H1 (cell line): Measurements from ENCODE around the gene RILPL1. TPM values are rescaled to one million over a fixed set of nuclear protein-coding genes. Genes with fewer than 3 reads are reported as not detected.

Experiments
- CTCF ChIA-PET: fragments of 300-600 bp; sonication (Branson Sonifier 250); formaldehyde crosslinking; loops from one replicate; lab custom pipeline; 2021; ENCODE audit not compliant: partially characterized antibody; lab: Charles Lee
- POLR2A ChIA-PET: fragments of 300-600 bp; sonication (Branson Sonifier 250); formaldehyde crosslinking; loops from one replicate; lab custom pipeline; 2021; ENCODE audit warnings: inconsistent platforms; ENCODE audit not compliant: partially characterized antibody; lab: Charles Lee
- DNase-seq, 2 experiments: peaks; one replicate each; pipeline versions ENCODE4 v3.0.0 to v3.0.0-alpha.2; 2010 to 2022; ENCODE audit warnings: low spot score in 2 of 2, low read depth in 1 of 2, mixed read lengths in 1 of 2
- FAIRE-seq: peaks from 2 replicates; lab custom pipeline; 2011; peaks lifted over from hg19 to GRCh38; lab: Jason Lieb, UNC
- H2AFZ ChIP-seq: 2 replicates; pipeline ENCODE4 v1.8.1; 2012; ENCODE audit warnings: low read length, inconsistent platforms
- H2AK5ac ChIP-seq: 2 replicates; pipeline ENCODE4 v1.6.1; 2013; ENCODE audit warnings: low read depth, low read length
- H2BK120ac ChIP-seq: replicated peaks from 2 replicates; pipeline ENCODE3; 2013; ENCODE audit warnings: low read depth, low read length, inconsistent platforms
- H2BK12ac ChIP-seq: 2 replicates; pipeline ENCODE4 v1.6.1; 2013; ENCODE audit warnings: low read depth, low read length
- H2BK15ac ChIP-seq: 2 replicates; pipeline ENCODE4 v1.6.1; 2013; ENCODE audit warnings: low read length
- H2BK20ac ChIP-seq: 2 replicates; pipeline ENCODE4 v1.6.1; 2013; ENCODE audit warnings: low read length
- H2BK5ac ChIP-seq: 2 replicates; pipeline ENCODE4 v1.6.1; 2013; ENCODE audit warnings: low read depth, low read length
- H3K14ac ChIP-seq: 2 replicates; pipeline ENCODE4 v1.6.1; 2013; ENCODE audit warnings: inconsistent platforms; ENCODE audit not compliant: insufficient read length
- H3K18ac ChIP-seq: 2 replicates; pipeline ENCODE4 v1.6.1; 2013; ENCODE audit warnings: low read length; ENCODE audit errors: extremely low read depth
- H3K23ac ChIP-seq: 2 replicates; pipeline ENCODE4 v1.6.1; 2013; ENCODE audit warnings: inconsistent platforms; ENCODE audit not compliant: insufficient read length
- H3K23me2 ChIP-seq: 2 replicates; pipeline ENCODE4 v1.6.1; 2013; ENCODE audit warnings: low read depth, low read length
- H3K27ac ChIP-seq: 2 replicates; pipeline ENCODE4 v1.6.1; 2011; ENCODE audit warnings: low read depth, low read length, inconsistent platforms
- H3K27me3 ChIP-seq, 4 experiments: replicated peaks in 1 of 4; 1 replicate in 1 of 4; 2 replicates in 3 of 4; pipeline versions ENCODE4 v1.6.1 to v1.8.1; 2011 to 2013; ENCODE audit warnings: low read length in 3 of 4, mild to moderate bottlenecking in 3 of 4, inconsistent platforms in 2 of 4, mixed read lengths in 2 of 4, moderate library complexity in 1 of 4; ENCODE audit not compliant: control insufficient read depth in 3 of 4, insufficient read depth in 3 of 4; ENCODE audit errors: extremely low read depth in 1 of 4
- H3K36me3 ChIP-seq, 4 experiments: 2 replicates each; pipeline versions ENCODE4 v1.6.1 to v1.8.1; 2011 to 2013; ENCODE audit warnings: mild to moderate bottlenecking in 4 of 4, low read length in 3 of 4, moderate library complexity in 2 of 4, control low read depth in 1 of 4, inconsistent platforms in 1 of 4; ENCODE audit not compliant: insufficient read depth in 4 of 4, control insufficient read depth in 2 of 4
- H3K4ac ChIP-seq: replicated peaks from 2 replicates; pipeline ENCODE3; 2013; ENCODE audit warnings: low read length, low read depth, mixed read lengths, inconsistent platforms; ENCODE audit not compliant: insufficient read length
- H3K4me1 ChIP-seq, 4 experiments: replicated peaks in 1 of 4; 1 replicate in 1 of 4; 2 replicates in 3 of 4; pipeline versions ENCODE4 v1.6.1 to v1.8.1; 2011 to 2013; ENCODE audit warnings: low read length in 3 of 4, inconsistent platforms in 2 of 4, mixed read lengths in 1 of 4; ENCODE audit not compliant: insufficient read depth in 4 of 4, control insufficient read depth in 3 of 4
- H3K4me2 ChIP-seq, 2 experiments: 2 replicates each; pipeline versions ENCODE4 v1.6.1 to v1.8.1; 2011 to 2013; ENCODE audit warnings: low read depth in 2 of 2, low read length in 2 of 2, control low read depth in 1 of 2, inconsistent platforms in 1 of 2, mild to moderate bottlenecking in 1 of 2; ENCODE audit not compliant: insufficient read depth in 1 of 2
- H3K4me3 ChIP-seq, 4 experiments: fragments of 200-600, 300-600 bp in 1 of 4; sonication (generic), shearing (Covaris generic), sonication (Bioruptor Twin) in 1 of 4; 2 replicates each; pipeline versions ENCODE4 v1.5.1 to v1.8.1; 2011 to 2016; ENCODE audit warnings: low read length in 4 of 4, low read depth in 3 of 4, control low read depth in 2 of 4, inconsistent platforms in 2 of 4, mild to moderate bottlenecking in 2 of 4, mixed read lengths in 1 of 4, moderate library complexity in 1 of 4; ENCODE audit not compliant: insufficient read depth in 2 of 4; ENCODE audit errors: extremely low read depth in 1 of 4
- H3K56ac ChIP-seq: replicated peaks from 2 replicates; pipeline ENCODE3; 2013; ENCODE audit warnings: low read depth, mild to moderate bottlenecking, mixed read lengths, low read length, inconsistent platforms; ENCODE audit not compliant: insufficient read length
- H3K79me1 ChIP-seq: 2 replicates; pipeline ENCODE4 v1.6.1; 2013; ENCODE audit warnings: low read depth, low read length, control low read depth
- H3K79me2 ChIP-seq, 2 experiments: 2 replicates each; pipeline versions ENCODE4 v1.6.1 to v1.8.1; 2012 to 2013; ENCODE audit warnings: low read length in 2 of 2, mild to moderate bottlenecking in 2 of 2, inconsistent platforms in 1 of 2; ENCODE audit not compliant: insufficient read depth in 2 of 2, control insufficient read depth in 1 of 2
- H3K9ac ChIP-seq, 4 experiments: replicated peaks in 1 of 4; 1 replicate in 1 of 4; 2 replicates in 3 of 4; pipeline versions ENCODE4 v1.6.1 to v1.8.1; 2011 to 2013; ENCODE audit warnings: low read depth in 3 of 4, low read length in 3 of 4, control low read depth in 2 of 4, mild to moderate bottlenecking in 2 of 4, moderate library complexity in 2 of 4, inconsistent platforms in 1 of 4; ENCODE audit errors: extremely low read depth in 1 of 4
- H3K9me3 ChIP-seq, 2 experiments: 2 replicates each; pipeline versions ENCODE4 v1.6.1 to v1.8.1; 2012 to 2013; ENCODE audit warnings: mild to moderate bottlenecking in 2 of 2, moderate library complexity in 2 of 2, control low read depth in 1 of 2, inconsistent platforms in 1 of 2, low read depth in 1 of 2, low read length in 1 of 2, mixed read lengths in 1 of 2; ENCODE audit not compliant: insufficient read depth in 2 of 2
- H4K20me1 ChIP-seq, 2 experiments: replicated peaks in 1 of 2; 2 replicates each; pipeline versions ENCODE3 to v1.8.1; 2011 to 2013; ENCODE audit warnings: inconsistent platforms in 2 of 2, low read length in 2 of 2, mild to moderate bottlenecking in 1 of 2; ENCODE audit not compliant: insufficient read depth in 2 of 2, control insufficient read depth in 1 of 2
- H4K5ac ChIP-seq: 2 replicates; pipeline ENCODE4 v1.6.1; 2013; ENCODE audit warnings: low read length, low read depth, mixed read lengths, inconsistent platforms; ENCODE audit not compliant: insufficient read length
- H4K8ac ChIP-seq: 2 replicates; pipeline ENCODE4 v1.8.0; 2013; ENCODE audit warnings: mild to moderate bottlenecking, moderate library complexity, low read length, inconsistent platforms; ENCODE audit not compliant: insufficient read depth; ENCODE audit errors: extremely low read depth
- H4K91ac ChIP-seq: replicated peaks from 2 replicates; pipeline ENCODE3; 2013; ENCODE audit warnings: low read length, mixed read lengths, inconsistent platforms; ENCODE audit not compliant: insufficient read length
- ASH2L ChIP-seq: fragments of 200-600, 300-600 bp; sonication (generic); IDR thresholded peaks from one replicate; pipeline ENCODE4 v1.7.1; 2017; ENCODE audit warnings: low read length
- CEBPB ChIP-seq: IDR thresholded peaks from 2 replicates; pipeline ENCODE4 v1.6.1; 2012; ENCODE audit warnings: low read depth, low read length
- CHD1 ChIP-seq: IDR thresholded peaks from 2 replicates; pipeline ENCODE4 v1.6.1; 2012; ENCODE audit warnings: low read depth, low read length, improper control_type of control experiment
- CTCF ChIP-seq, 3 experiments: IDR thresholded peaks; 1 replicate in 2 of 3; 2 replicates in 1 of 3; pipeline versions ENCODE4 v1.5.1 to v1.6.1; 2011; ENCODE audit warnings: low read length in 3 of 3, mild to moderate bottlenecking in 3 of 3, inconsistent platforms in 2 of 3, low read depth in 1 of 3, moderate library complexity in 1 of 3; ENCODE audit not compliant: insufficient read depth in 1 of 3; ENCODE audit errors: control extremely low read depth in 1 of 3
- FOSL1 ChIP-seq: IDR thresholded peaks from 2 replicates; pipeline ENCODE4 v1.6.1; 2011; ENCODE audit warnings: mild to moderate bottlenecking, low read depth, low read length, moderate library complexity; ENCODE audit not compliant: insufficient read depth
- KDM1A ChIP-seq: fragments of 200-600, 300-600 bp; sonication (generic); IDR thresholded peaks from 2 replicates; pipeline ENCODE4 v1.7.1; 2016; ENCODE audit warnings: mild to moderate bottlenecking, low read length, borderline replicate concordance
- KDM5A ChIP-seq: fragments of 200-600 bp; IDR thresholded peaks from 2 replicates; pipeline ENCODE4 v1.7.1; 2012; ENCODE audit warnings: mild to moderate bottlenecking, low read length, inconsistent platforms, mixed read lengths
- PHF8 ChIP-seq: fragments of 200-600 bp; sonication (generic); conservative IDR thresholded peaks from 2 replicates; pipeline ENCODE4 v1.7.1; 2012; ENCODE audit warnings: low read depth, mild to moderate bottlenecking, inconsistent platforms, low read length, moderate library complexity
- RFX5 ChIP-seq: IDR thresholded peaks from 2 replicates; pipeline ENCODE4 v1.6.1; 2011; ENCODE audit warnings: low read depth, low read length, improper control_type of control experiment, borderline replicate concordance
- SIX5 ChIP-seq: IDR thresholded peaks from 2 replicates; pipeline ENCODE4 v1.6.1; 2011; ENCODE audit warnings: mild to moderate bottlenecking, low read depth, low read length
- SP4 ChIP-seq: IDR thresholded peaks from 2 replicates; pipeline ENCODE4 v1.6.1; 2012; ENCODE audit warnings: low read length, inconsistent platforms
- TAF1 ChIP-seq: IDR thresholded peaks from 2 replicates; pipeline ENCODE4 v1.6.1; 2011; ENCODE audit warnings: mild to moderate bottlenecking, low read depth, low read length
- TAF7 ChIP-seq: optimal IDR thresholded peaks from 2 replicates; pipeline ENCODE3; 2011; ENCODE audit warnings: low read depth, mild to moderate bottlenecking, inconsistent platforms, low read length, moderate library complexity, borderline replicate concordance
- WGBS, 2 experiments: shearing (Covaris generic) in 1 of 2; methylation state at CpG; one replicate each; pipeline versions ENCODE4 v1.1.6 to v1.1.7; 2013 to 2015; ENCODE audit warnings: low lambda C conversion rate in 2 of 2, mixed read lengths in 2 of 2, inconsistent platforms in 1 of 2, low coverage in 1 of 2, missing lambda C conversion rate in 1 of 2; ENCODE audit not compliant: insufficient replicate concordance in 2 of 2, insufficient coverage in 1 of 2, insufficient read length in 1 of 2; ENCODE audit errors: extremely low coverage in 1 of 2, missing lambda C conversion rate in 1 of 2; 5-methylcytosine and 5-hydroxymethylcytosine counted together
- polyA plus RNA-seq, 7 experiments: library from polyadenylated mRNA; depleted of rRNA in 3 of 7; stranded (reverse) in 5 of 7; unstranded in 2 of 7; fragments of >200 nt in 5 of 7; fragments of 200-250 nt in 2 of 7; gene quantifications; 1 replicate in 5 of 7; 2 replicates in 1 of 7; 4 replicates in 1 of 7; pipeline versions ENCODE4 v1.2.1 to v1.2.3, GENCODE V29; 2011 to 2013; ENCODE audit warnings: missing spikeins in 2 of 7, mixed read lengths in 2 of 7
- total RNA-seq: library from RNA; stranded (reverse); fragmentation: NEBNext Ultra II Directional; extraction: Animal tissue kit (Norgen Biotek cat#: 25700); gene quantifications from 2 replicates; pipeline ENCODE4 v1.2.1, GENCODE V29; 2021

RILPL1 gene
- total and polyA plus RNA-seq, 2 of the 8 experiments (the other 6 are each of a cell fraction or from before 2014, with no cell fraction given) = 6.7 to 9.4 TPM

GRCh38 chr12:123482876-123483275, 50.6 kb downstream of the RILPL1 start:
- no peaks in the 10 kb centered on the region for H3K23me2 ChIP-seq
- no peak overlapping the region for H2AK5ac ChIP-seq
- H3K9me3 ChIP-seq = no peaks in the 10 kb centered on the region
- no peak overlapping the region for H2BK20ac ChIP-seq
- FAIRE-seq (no peak), DNase-seq (no peak)
- H4K5ac ChIP-seq = no peak overlapping the region
- H4K20me1 ChIP-seq = peaks cover 0 to 1% of the 10 kb centered on the region in 2 experiments
- no peak overlapping the region for H4K8ac ChIP-seq
- H2BK12ac ChIP-seq = no peak overlapping the region
- no peaks in the 10 kb centered on the region for H3K27me3 ChIP-seq
- no peak overlapping the region for H3K9ac ChIP-seq
- H3K79me1 ChIP-seq = no peaks in the 10 kb centered on the region
- no peak overlapping the region for H2BK5ac ChIP-seq
- no peak overlapping the region for H4K91ac ChIP-seq
- CTCF ChIA-PET = no interaction called here
- H2BK120ac ChIP-seq = no peak overlapping the region
- H3K27ac ChIP-seq = no peak overlapping the region
- no peak overlapping the region for H3K18ac ChIP-seq
- WGBS, 2 experiments = 98% methylated on average over 6 of the region's 6 CpGs; no CpG with 5 or more reads in 1 of the 2 experiments
- no peak overlapping the region for H3K14ac ChIP-seq
- no peaks in the 10 kb centered on the region; a peak in 1 of 7 replicates for H3K4me1 ChIP-seq
- H3K4ac ChIP-seq = no peak overlapping the region
- no peak overlapping the region for H3K23ac ChIP-seq
- H3K36me3 ChIP-seq = no peaks in the 10 kb centered on the region
- H3K4me3 ChIP-seq = no peak overlapping the region
- no peaks in the 10 kb centered on the region for H3K79me2 ChIP-seq
- no peak overlapping the region for H3K56ac ChIP-seq
- H2AFZ ChIP-seq = no peak overlapping the region
- no peak overlapping the region for H3K4me2 ChIP-seq
- H2BK15ac ChIP-seq = no peak overlapping the region
- POLR2A ChIA-PET = interaction anchor here (0.7 to 2.3 kb wide), 6 partner anchors 14 to 627 kb away, joined by 3 to 6 read pairs (median 4); no protein-coding TSS in a partner anchor
- no peak for TF ChIP-seq CHD1
- no peak for TF ChIP-seq KDM5A
- no peak for TF ChIP-seq CTCF (IDR thresholded peaks at IDR 0.05; ENCODE audit: control extremely low read depth in 1 of 3, insufficient read depth in 1 of 3, low read depth in 1 of 3, low read length in 3 of 3)
- TF ChIP-seq KDM1A = no peak
- TF ChIP-seq TAF1 = no peak
- TF ChIP-seq FOSL1 = no peak
- TF ChIP-seq PHF8 = no peak
- no peak for TF ChIP-seq RFX5
- no peak for TF ChIP-seq ASH2L
- TF ChIP-seq SIX5 = no peak
- TF ChIP-seq CEBPB = no peak
- TF ChIP-seq TAF7 = no peak
- no peak for TF ChIP-seq SP4
